Endometrial microvascular endothelial cells (primary cell): ENCODE results near the gene FOXK1. TPM values are rescaled to one million over a fixed set of nuclear protein-coding genes. Genes with fewer than 3 reads are reported as not detected.
"Not testable (repeated sequence)": the region's sequence is repeated elsewhere in the genome, so short reads cannot be mapped to it uniquely, and the experiment has no call there.

Experiments
- in situ Hi-C: cut with HindIII; loops from 2 replicates; pipeline ENCODE4 v1.10.0; 2017; ENCODE audit warnings: low sequenced_read_pairs, low pct_unique_long_range_greater_than_20kb; ENCODE audit errors: inconsistent ontology term
- total RNA-seq: library from RNA; depleted of rRNA; stranded (reverse); fragments of >200 nt; gene quantifications from one replicate; pipeline ENCODE4 v1.2.3, GENCODE V29; 2015; ENCODE audit errors: inconsistent ontology term

The FOXK1 gene
- total RNA-seq, 1 donor from 2014 or later: 34.0 TPM

DNA sequence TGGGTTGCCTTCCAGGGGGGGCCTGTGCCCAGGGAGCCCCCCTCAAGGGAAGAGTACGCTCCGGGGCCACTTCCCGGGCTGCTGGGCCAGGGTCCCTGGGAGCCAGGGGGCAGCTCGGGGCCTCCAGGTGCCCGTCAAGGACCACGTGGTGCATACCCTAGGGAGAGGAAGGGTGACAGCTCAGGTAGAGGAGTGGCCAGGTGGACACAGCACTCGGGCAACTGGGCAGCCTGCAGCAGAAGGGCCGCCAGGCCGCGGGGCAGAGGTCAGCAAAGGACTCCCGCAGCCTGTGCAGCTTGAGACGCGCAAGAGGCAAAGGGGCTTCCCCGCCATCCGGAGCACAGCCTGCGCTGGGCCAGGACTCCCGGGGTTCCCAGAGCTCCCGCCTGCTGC, 119.7 kb downstream of the FOXK1 start:
- in situ Hi-C loops: no loop called here

DNA sequence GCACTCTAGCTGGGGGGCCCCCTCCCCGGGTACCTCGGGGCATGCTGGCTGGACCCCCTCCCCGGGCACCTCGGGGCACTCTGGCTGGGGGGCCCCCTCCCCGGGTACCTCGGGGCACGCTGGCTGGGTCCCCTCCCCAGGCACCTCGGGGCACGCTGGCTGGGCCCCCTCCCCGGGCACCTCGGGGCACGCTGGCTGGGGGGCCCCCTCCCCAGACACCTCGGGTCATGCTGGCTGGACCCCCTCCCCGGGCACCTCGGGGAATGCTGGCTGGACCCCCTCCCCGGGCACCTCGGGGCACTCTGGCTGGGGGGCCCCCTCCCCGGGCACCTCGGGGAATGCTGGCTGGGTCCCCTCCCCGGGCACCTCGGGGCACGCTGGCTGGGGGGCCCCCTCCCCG, 120.5 kb downstream of the FOXK1 start:
- in situ Hi-C loops: not testable (repeated sequence)

DNA sequence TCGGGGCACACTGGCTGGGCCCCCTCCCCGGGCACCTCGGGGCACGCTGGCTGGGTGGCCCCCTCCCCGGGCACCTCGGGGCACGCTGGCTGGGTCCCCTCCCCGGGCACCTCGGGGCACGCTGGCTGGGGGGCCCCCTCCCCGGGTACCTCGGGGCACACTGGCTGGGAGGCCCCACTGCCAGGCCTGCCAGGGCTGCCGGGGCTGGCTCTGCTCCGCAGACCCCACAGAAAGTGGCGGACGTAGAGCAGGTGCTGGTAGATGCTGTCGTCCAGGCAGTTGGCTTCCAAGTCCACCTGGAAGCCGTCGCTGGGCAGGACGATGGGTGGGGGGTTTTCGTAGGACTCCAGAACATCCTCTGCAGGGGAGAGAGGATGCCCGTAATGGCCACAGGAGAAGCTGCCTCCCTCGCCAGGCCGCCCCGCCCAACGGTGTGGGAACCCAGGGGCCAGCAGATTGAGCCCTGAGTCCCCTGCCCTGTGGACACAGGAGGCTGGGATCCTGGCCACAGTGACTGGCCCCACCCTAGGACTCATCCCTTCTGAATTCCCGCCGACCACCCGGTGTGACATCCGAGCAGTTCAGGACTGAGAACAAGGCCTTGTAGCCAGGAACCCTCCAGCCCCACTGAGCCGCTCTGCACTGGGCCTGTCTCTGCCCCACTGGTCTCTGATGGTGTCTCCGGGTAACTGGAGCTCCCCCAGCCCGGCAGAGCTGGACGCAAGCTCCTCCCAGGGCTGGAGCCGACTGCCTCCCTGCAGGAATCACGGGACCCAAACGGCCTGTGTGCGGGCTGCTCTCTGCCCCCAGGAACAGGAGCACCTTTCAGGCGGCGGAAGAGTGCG, 121.5 kb downstream of the FOXK1 start:
- in situ Hi-C loops: no loop called here

- in situ Hi-C loops: no loop called here
Measured at GRCh38 chr7:4805110-4805983, 123.3 kb downstream of the FOXK1 start.

DNA sequence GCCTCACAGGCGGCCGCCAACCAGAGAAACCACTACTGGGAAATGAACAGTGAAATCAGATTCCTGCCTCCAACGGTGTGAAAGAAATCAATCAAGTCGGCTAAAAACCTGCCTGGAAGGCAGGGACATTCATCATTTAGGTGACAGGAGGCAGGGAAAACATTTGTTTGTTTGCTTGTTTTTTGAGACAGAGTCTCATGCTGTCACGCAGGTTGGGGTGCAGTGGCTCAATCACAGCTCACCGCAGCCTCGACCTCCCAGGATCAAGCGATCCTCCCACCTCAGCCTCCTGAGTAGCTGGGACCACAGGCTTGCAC, 123.8 kb downstream of the FOXK1 start:
- in situ Hi-C loops: no loop called here

DNA sequence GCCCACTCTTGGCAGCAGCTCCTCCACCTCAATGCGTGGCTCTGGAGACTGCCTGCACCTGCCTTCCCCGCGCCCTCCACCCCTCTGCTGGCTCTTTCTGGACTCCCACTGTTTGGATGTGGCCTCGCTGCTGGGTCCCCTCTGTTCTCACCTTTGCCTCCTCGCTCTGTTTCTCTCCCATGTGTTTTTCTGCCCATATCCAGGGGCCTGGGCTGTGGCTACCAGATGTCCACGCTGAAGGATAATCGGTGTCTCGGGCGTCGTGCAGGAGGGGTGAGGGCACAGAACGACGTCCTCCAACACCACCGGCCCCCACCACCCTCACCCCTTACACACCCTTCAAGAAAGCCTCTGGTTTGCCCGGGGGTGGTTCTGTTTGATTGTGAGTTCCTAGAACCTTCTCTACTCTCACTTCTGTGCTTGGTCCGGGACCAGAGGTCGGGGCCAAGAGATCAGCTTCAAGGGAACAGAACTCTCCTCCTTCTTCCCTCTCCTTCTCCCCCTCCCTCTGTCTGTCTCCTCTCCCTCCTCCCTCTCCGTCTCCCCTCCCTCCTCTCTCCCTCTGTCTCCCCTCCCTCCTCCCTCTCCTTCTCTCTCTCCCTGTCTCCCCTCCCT, 125.0 kb downstream of the FOXK1 start:
- in situ Hi-C loops: no loop called here

DNA sequence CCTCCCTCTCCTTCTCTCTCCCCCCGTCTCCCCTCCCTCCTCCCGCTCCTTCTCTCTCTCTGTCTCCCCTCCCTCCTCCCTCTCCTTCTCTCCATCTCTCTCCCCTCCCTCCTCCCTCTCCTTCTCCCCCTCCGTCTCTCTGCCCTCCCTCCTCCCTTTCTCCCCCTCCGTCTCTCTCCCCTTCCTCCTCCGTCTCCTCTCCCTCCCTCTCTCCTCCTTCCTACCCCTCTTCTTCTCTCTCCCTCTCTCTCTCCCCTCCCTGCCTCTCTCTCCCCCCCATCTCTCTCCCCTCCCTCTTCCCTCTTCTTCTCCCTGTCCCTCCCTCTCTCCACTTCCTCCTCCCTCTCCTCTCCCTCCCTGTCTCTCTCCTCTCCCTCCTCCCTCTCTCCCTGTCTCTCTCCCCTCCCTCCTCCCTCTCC, 125.5 kb downstream of the FOXK1 start:
- in situ Hi-C loops: no loop called here

GRCh38 chr7:4808026-4808425, 125.9 kb downstream of the FOXK1 start:
- in situ Hi-C loops: no loop called here

DNA sequence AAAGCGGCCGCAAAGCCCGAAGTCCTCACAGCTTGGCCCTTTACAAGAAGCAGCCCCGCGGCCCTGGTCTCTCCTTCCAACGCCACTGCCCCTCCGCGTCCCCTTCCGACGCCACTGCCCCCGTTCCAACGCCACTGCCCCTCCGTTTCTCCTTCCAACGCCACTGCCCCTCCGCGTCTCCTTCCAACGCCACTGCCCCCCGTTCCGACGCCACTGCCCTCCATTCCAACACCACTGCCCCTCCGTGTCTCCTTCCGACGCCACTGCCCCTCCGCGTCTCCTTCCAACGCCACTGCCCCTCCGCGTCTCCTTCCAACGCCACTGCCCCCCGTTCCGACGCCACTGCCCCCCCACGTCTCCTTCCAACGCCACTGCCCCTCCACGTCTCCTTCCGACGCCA, 126.5 kb downstream of the FOXK1 start:
- in situ Hi-C loops: no loop called here

- in situ Hi-C loops: no loop called here
Measured at GRCh38 chr7:4809091-4809591, 127.0 kb downstream of the FOXK1 start.

- in situ Hi-C loops: no loop called here
Measured at GRCh38 chr7:4809666-4810065, 127.6 kb downstream of the FOXK1 start.

DNA sequence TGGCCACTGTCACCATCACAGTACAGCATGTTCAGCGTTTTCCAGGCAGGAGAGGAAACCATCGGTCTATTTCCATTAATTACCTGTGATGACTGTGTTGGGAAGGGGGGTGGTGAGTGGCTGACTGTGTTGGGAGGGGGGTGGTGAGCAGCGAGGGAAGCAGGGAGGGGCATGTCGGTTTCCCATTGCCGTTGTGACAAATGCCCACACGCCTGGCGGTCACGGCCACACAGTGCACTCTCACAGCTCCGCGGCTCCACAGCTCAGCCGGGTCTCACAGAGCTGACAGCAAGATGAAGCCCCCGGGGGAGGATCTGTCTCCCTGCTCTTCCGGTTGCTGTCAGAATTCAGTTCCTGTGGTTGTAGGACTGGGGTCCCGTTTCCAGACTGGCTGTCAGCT, 132.3 kb downstream of the FOXK1 start:
- in situ Hi-C loops: no loop called here

DNA sequence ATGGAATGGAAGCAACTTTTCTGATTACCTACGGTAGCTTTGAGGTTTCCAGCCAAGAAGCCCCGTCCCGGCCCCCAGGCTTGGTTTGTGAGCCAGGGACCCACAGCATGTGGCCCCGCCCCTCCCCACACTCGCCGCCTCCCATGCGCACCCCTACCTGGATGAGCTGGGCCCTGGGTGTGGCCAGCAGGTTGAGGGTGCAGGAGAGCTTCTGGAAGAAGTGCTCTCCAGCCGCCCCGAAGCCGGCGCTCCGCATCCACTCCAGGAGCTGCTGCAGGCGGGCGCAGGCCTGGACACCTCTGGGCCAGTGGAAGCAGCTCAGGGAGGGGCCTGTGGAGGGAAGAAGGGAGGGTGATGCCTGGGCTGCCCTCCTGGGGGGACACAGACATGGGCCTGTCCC, 133.0 kb downstream of the FOXK1 start:
- in situ Hi-C loops: no loop called here

DNA sequence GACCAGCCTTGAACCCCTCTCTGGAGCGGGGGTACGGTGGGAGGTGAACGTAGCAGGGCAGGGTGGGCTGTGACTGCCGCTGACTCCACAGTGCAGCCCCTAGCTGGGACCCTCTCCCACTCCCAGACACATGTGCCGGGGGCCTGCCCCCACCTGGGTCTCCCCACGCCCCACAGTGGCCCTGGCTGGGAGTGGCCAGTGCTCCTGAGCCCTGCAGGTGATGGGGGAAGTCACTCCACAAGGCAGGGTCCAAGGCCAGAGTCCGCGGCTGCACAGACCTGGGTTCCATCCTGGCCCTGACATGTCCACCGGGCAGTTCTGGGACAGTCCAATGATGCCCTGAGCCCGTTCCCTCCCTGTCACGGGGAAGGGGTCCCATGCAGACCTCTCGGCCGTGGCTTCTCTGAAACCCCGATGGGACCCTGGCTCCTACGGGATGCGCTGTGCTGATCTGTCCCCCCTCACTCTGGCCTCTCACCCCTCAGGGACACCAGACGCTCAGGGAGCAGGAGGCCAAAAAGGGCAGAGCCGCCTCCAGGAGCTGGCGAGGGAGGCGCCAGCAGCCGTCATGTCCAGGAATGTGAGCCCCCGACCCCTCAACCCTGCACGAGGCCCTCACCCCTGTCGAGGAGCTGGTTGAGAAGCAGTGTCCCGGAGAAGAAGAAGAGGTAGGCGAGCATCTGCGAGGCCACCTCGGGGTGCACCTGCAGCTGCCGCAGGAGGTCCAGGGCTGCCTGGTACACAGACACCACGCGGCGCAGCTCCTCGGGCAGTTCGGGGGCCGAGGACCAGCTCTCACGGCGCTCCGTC, 133.7 kb downstream of the FOXK1 start:
- in situ Hi-C loops: no loop called here

GRCh38 chr7:4816419-4817080, 134.5 kb downstream of the FOXK1 start:
- in situ Hi-C loops: no loop called here

GRCh38 chr7:4817178-4817901, 135.2 kb downstream of the FOXK1 start:
- in situ Hi-C loops: no loop called here

DNA sequence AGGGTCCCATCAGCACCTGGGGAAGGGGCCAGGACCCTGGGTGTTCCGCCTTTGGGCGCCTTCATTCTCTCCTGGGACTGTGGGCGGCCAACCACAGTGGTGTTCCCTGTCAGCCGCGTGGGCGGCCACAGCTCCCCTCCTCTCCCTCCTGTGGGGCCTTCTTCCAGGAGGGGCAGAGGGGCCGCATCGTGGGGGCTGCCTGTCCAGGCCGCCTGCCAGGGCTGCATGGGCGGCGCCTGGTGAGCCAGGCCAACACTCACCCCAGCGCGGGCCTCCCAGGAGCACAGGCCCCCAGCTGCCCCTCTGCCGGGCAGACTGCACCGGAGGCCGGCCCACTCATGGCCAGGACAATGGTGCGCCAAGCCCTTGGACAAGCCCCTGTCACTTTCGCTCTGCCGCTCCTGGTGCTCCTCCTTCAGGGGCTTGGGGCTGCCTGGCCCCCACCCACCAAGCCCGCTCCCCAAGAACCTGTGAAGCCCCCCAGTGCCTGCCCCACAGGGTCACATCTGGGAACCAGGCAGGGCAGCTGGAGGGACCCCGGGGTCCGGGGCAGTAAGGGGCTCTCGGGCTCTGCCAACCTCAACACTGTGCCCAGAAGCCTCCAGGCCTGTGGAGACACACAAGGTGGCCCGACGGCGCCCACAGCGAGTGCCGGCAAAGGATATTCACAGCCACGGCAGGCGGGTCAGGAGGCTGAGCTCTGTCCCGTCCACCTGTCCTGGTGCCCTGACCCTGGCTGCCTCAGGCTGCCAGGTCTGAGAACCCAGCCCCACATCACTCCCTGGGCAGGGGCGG, 136.1 kb downstream of the FOXK1 start:
- in situ Hi-C loops: no loop called here
